IPS DF 19.7 (cell line): ENCODE measurements around the gene HMG20B.

ENCODE experiments used
- DNase-seq: peaks from one replicate; pipeline ENCODE4 v3.0.0-alpha.2; 2013; ENCODE audit warnings: low read depth, low spot score

Gene HMG20B

GRCh38 chr19:3537101-3537437 lies 35.7 kb upstream of the HMG20B start:
- DNase-seq: no peak

- DNase-seq: no peak
Measured at GRCh38 chr19:3537438-3538240, 35.1 kb upstream of the HMG20B start.

DNA sequence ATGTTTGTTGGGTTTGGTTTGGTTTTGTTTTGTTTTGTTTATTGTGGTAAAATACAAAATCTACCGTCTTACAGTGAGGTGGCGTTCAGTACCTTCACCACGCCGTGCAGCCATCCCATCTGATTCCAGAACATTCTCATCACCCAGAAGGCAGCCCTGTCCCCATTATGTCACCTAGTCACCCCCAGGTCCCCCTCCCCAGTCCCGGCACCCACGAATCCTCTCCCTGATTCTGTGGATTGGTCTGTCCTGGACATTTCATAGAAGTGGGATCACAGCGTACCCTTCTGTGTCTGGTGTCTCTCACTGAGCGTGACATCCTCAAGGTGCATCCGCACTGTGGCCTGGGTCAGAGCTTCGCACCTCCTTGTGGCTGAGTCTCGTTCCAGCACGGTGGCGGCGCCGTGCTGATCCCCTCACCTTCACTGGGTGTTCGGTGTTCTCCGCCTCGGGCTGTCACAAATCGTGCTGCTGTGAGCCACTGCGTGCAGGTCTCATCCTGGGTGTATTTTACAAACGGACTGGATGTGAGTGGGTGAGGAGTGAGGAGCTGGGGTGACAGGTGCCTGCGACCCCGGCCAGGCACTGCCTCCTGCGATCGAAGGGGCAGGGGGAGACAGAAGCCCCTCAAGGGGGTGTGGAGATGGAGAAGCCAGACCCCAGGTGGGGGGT lies 34.4 kb upstream of the HMG20B start:
- DNase-seq: no peak

GRCh38 chr19:3538965-3539755 lies 33.6 kb upstream of the HMG20B start, which contains the start of gene TEKTIP1:
TEKTIP1 (plus strand) TSS chr19:3539174; CDS start chr19:3539178, 4 bp downstream.
- DNase-seq: no peak

GRCh38 chr19:3539756-3540118 lies 33.0 kb upstream of the HMG20B start:
- DNase-seq: no peak

GRCh38 chr19:3543150-3544057 lies 29.3 kb upstream of the HMG20B start:
- no peak for DNase-seq

DNA sequence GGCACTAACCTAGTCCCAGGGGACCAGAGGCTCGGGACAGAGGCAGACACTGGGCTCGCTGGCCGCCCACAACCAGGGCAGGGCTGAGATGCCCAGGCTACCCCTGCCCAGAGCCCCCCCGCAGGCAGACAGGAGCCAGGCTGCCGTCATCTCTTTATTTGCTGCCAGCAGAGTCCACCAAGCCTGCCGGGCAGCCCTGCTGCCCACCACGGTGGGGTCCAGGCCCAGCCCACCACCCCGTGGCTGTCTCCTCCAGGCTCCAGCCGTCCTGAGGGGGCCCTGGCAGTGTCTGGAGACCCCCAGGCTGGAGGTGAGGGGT lies 28.7 kb upstream of the HMG20B start:
- no peak for DNase-seq

DNA sequence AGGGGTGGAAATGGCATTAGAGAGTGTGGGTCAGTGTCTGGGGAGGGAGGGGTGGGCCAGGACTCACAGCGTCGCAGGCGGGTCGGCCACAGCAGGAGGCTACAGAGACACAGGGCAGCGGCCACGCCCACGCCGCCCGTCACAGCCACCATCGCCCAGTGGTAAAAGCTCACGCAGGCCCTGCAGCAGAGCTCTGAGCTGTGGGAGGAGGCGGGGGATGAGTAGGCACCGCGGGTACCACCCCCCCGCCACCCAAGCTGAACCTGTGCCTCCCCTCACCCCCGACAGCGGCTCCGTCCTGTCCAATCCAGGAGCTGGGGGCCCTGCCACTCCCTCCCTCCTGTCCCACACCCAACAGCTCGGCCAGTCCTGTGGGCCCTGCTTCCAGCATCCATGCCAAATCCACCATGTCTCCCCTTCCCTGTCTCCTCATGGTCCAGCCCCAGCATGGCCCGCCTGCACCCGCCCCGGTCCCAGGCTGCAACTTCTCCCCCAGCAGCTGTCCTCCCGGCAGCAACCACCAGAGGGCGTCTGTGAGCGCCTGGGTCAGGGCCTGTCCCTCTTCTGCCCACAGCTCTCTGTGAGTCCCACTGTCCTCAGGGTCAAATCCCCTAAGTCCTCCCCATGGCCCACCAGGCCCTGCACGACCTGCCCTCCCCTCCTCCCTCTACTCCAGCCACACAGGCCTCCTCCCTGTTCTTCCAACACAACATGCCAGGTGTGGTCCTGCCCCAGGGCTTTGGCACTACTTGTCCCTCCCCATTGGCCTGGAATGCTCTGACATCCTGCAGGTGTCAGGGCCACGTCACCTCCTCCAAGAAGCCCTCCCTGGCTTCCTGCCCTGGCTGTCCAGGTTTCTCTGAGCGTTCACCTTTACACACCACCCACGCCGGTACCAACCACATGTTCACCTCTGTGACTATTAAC lies 27.7 kb upstream of the HMG20B start:
- DNase-seq: no peak

GRCh38 chr19:3545669-3546034 lies 27.1 kb upstream of the HMG20B start:
- no peak for DNase-seq

GRCh38 chr19:3546119-3546518 lies 26.6 kb upstream of the HMG20B start:
- DNase-seq: no peak

DNA sequence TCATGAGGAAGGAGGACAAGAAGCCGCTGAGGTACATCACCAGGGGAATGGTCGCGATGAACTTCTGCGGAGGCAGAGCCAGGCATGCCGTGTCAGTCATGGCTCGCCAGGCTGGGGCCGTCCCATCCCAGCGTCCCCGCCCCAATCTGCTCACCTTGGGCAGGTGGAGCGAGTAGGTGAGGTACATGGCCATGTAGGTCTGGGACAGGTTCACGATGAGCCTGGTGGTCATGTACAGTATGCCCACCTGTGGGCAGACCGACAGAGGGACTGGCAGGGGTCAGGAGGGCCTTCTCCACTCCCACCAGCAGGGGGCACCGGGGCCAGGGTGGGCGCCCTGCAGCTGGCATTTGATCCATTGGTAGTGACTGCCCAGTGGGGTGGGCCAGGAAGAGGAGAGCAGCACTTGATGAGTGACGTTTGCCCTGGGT lies 25.4 kb upstream of the HMG20B start:
- DNase-seq: no peak

DNA sequence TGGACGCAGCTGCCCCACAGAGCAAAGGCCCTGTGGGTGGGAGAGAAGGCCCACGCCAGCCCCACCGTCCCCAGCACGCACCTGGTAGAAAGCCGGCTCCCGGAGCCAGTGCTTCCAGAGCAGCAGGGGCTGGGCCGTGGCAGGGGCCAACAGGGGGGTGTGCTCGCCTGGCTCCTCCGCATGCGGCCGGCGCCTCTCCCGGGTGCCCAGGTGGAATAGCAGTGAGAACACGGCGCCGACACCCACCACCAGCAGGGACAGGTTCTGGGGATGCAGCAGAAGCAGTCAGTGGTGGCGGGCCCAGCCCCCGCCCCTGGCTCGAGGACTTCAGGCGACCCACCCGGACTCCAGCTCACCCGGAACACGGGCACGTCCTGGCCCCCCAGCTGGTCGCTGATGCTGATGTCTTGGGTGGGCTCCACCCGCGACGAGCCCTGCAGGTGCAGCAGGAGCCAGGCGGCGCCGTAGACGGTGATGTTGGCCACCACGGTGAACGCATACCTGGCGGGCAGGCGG lies 24.9 kb upstream of the HMG20B start:
- DNase-seq: no peak

DNA sequence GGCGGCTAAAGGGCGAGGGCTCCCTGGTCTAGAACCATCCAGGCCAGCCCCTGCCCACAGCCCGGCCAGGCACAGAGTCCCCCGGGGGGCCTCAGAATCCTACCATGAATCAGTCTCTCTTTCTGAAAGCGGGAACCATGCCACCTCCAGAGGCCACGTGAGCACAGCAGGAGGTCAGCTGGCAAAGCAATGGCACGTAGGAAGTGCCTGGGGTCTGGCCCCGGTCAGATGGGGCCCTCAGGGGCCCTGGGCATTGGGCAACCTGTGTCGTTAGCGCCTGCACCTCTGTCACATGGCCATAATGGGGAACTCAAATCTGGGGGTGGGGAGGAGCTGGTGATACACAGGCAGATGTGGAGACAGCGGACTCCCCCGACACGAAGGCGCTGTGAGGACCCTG lies 24.1 kb upstream of the HMG20B start:
- no peak for DNase-seq

GRCh38 chr19:3549816-3550215 lies 22.9 kb upstream of the HMG20B start:
- DNase-seq: no peak

DNA sequence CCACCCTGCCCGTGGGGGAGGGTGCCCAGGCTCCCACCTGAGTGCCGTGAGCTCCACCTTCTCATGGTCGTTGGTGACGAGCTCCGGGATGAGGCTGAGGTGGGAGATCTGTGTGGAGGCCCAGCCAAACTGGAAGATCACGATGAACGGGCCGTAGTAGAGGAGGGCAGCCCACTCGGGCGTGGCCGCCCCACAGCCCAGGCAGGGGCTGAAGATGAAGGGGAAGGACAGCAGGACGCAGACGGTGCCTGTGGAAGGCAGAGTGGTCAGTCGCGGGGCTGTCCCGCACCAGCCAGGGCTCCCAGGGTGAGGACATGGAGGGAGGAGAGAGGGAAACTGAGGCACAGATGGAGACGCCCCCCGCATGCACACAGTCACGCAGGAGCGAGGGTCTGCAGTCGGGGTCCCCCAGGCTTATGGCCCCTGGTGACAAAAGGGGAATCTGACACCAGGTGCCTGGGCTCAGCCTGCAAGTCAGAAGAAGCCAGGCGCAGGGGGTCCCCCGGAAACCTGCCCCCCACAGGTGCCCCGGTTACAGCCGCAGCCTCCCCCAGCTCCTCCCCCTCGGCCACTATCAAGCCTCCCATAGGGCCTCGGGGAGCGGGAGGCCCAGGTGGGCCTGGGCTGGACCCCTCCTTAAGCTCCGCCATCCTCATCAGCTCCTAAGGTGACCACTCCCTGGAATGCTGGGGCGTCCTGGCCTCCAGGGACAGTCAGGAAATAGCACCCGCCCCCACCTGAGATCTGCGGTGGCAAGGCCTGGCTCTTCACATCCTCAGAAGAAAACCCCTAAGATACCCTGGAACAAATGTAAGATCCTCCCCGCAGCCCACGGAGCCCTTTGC lies 21.6 kb upstream of the HMG20B start:
- no peak for DNase-seq

GRCh38 chr19:3551792-3552095 lies 21.0 kb upstream of the HMG20B start:
- DNase-seq: no peak

DNA sequence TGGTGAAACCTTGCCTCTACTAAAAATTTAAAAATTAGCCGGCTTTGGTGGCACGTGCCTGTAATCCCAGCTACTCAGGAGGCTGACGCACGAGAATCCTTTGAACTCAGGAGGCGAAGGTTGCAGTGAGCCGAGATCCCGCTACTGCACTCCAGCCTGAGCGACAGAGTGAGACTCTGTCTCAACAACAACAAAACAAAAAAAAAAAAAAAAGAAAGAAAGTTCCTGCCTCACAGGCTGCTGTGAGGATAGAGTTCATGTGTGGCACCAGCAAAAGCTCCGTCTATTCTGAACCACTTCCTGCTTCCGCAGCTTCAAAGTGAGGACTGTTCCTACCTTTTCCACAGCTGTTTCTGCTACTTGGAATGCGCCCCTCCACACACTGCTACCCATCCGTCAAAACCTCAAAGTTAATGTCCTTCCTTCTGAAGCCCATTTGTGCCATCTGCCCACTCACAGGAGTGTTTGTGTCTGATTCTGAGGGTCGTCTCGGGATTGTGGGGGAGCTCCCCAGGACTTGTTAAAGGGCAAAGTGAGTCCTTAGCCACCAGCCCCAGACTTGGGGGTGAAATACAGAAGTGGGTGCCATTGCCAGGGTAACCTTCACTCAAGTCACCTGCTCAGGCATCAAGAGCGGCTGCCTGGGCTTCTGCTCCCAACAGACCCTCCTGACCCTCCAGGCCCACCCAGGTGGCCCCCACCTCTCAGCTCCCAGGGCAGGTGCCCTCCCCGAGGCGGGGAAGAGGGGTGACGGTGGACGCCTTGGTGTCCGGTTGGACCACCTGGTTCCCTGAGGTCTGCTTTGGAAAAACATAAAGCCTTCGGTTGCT lies 18.3 kb upstream of the HMG20B start:
- DNase-seq: no peak

- DNase-seq: no peak
Measured at GRCh38 chr19:3555653-3556422, 16.9 kb upstream of the HMG20B start.
